K562 (cell line): ENCODE measurements around the gene ASB7. TPM values are rescaled to one million over a fixed set of nuclear protein-coding genes. Genes with fewer than 3 reads are reported as not detected.

ENCODE experiments used
- ATF7 ChIP-seq: fragments of 450-650 bp; IDR thresholded peaks from 2 replicates; pipeline ENCODE4 v1.7.1; 2014; ENCODE audit warnings: mild to moderate bottlenecking, moderate library complexity
- BCLAF1 ChIP-seq, 2 experiments: fragments of 450-650 bp in 1 of 2; IDR thresholded peaks; 2 replicates each; pipeline ENCODE4 v1.6.1; 2011 to 2017; ENCODE audit warnings: low read depth in 2 of 2, antibody characterized with exemption in 1 of 2, borderline replicate concordance in 1 of 2, low read length in 1 of 2, mild to moderate bottlenecking in 1 of 2, mixed read lengths in 1 of 2; ENCODE audit not compliant: control insufficient read depth in 1 of 2
- E2F1 ChIP-seq: sonication (generic); formaldehyde crosslinking; IDR thresholded peaks from 2 replicates; pipeline ENCODE4 v1.8.1; 2023; ENCODE audit warnings: mild to moderate bottlenecking, missing genetic modification reagents, moderate library complexity
- EGR1 ChIP-seq: fragments of 450-650 bp; conservative IDR thresholded peaks from 2 replicates; pipeline ENCODE4 v1.6.1; 2017; ENCODE audit warnings: mild to moderate bottlenecking
- NR2C2 ChIP-seq, 2 experiments: fragments of 200-800 bp in 1 of 2; sonication (Bioruptor generic) in 1 of 2; sonication (generic) in 1 of 2; formaldehyde crosslinking in 1 of 2; IDR thresholded peaks; 2 replicates each; pipeline versions ENCODE4 v1.6.1 to v1.8.0; 2016 to 2022; ENCODE audit warnings: mild to moderate bottlenecking in 1 of 2, missing compliant biosample characterization in 1 of 2, missing genetic modification characterization in 1 of 2, missing genetic modification reagents in 1 of 2
- POLR2A ChIP-seq: fragments of 450-650 bp; conservative IDR thresholded peaks from 2 replicates; pipeline ENCODE4 v1.6.1; 2016
- POU5F1 ChIP-seq: fragments of 150-350 bp; IDR thresholded peaks from 2 replicates; pipeline ENCODE4 v1.6.1; 2014; ENCODE audit warnings: borderline replicate concordance, low read length, low read depth, mild to moderate bottlenecking; ENCODE audit not compliant: partially characterized antibody
- ZNF561 ChIP-seq: fragments of 450-650 bp; formaldehyde crosslinking; conservative IDR thresholded peaks from 2 replicates; pipeline ENCODE4 v1.4.0; 2020; ENCODE audit warnings: mild to moderate bottlenecking, moderate library complexity
- polyA plus RNA-seq, 8 experiments: library from polyadenylated mRNA; depleted of rRNA in 4 of 8; stranded (reverse) in 5 of 8; unstranded in 3 of 8; fragments of >200 nt; fragmentation: Nextera tagmentation in 2 of 8; fragmentation: Illumina TruSeq in 1 of 8; extraction: Ambion mirVana in 2 of 8; extraction: Trizol in 1 of 8; gene quantifications; 2 replicates each; pipeline versions ENCODE4 v1.2.1 to v1.2.3, GENCODE V29; 2011 to 2014; ENCODE audit warnings: inconsistent platforms in 1 of 8, missing spikeins in 1 of 8
- total RNA-seq, 7 experiments: library from RNA; depleted of rRNA in 6 of 7; stranded (reverse); fragments of >200 nt in 6 of 7; fragmentation: Illumina TruSeq in 2 of 7; extraction: Trizol in 2 of 7; gene quantifications; 2 replicates each; pipeline versions ENCODE4 v1.2.1 to v1.2.3, GENCODE V29; 2011 to 2021; ENCODE audit warnings: low replicate concordance in 1 of 7
- TF ChIP-seq, protein P1 (sequence below): fragments of 250-450 bp; sonication (Bioruptor Pico); IDR thresholded peaks from 2 replicates; pipeline ENCODE4 v1.4.0; 2020
- TF ChIP-seq, protein P2 (sequence below): sonication (generic); formaldehyde crosslinking; IDR thresholded peaks from 2 replicates; pipeline ENCODE4 v1.9.0; 2022; ENCODE audit warnings: mild to moderate bottlenecking, missing genetic modification reagents
- TF ChIP-seq, protein P3 (sequence below): sonication (generic); formaldehyde crosslinking; IDR thresholded peaks from 2 replicates; pipeline ENCODE4 v1.8.0; 2022; ENCODE audit warnings: missing genetic modification reagents, mild to moderate bottlenecking, borderline replicate concordance

Gene ASB7
- total and polyA plus RNA-seq, 9 of the 15 experiments (the other 6 are each of a cell fraction or from before 2014, with no cell fraction given) = 1.8 to 10.1 (median 6.8) TPM

- TF ChIP-seq, protein P1, sequence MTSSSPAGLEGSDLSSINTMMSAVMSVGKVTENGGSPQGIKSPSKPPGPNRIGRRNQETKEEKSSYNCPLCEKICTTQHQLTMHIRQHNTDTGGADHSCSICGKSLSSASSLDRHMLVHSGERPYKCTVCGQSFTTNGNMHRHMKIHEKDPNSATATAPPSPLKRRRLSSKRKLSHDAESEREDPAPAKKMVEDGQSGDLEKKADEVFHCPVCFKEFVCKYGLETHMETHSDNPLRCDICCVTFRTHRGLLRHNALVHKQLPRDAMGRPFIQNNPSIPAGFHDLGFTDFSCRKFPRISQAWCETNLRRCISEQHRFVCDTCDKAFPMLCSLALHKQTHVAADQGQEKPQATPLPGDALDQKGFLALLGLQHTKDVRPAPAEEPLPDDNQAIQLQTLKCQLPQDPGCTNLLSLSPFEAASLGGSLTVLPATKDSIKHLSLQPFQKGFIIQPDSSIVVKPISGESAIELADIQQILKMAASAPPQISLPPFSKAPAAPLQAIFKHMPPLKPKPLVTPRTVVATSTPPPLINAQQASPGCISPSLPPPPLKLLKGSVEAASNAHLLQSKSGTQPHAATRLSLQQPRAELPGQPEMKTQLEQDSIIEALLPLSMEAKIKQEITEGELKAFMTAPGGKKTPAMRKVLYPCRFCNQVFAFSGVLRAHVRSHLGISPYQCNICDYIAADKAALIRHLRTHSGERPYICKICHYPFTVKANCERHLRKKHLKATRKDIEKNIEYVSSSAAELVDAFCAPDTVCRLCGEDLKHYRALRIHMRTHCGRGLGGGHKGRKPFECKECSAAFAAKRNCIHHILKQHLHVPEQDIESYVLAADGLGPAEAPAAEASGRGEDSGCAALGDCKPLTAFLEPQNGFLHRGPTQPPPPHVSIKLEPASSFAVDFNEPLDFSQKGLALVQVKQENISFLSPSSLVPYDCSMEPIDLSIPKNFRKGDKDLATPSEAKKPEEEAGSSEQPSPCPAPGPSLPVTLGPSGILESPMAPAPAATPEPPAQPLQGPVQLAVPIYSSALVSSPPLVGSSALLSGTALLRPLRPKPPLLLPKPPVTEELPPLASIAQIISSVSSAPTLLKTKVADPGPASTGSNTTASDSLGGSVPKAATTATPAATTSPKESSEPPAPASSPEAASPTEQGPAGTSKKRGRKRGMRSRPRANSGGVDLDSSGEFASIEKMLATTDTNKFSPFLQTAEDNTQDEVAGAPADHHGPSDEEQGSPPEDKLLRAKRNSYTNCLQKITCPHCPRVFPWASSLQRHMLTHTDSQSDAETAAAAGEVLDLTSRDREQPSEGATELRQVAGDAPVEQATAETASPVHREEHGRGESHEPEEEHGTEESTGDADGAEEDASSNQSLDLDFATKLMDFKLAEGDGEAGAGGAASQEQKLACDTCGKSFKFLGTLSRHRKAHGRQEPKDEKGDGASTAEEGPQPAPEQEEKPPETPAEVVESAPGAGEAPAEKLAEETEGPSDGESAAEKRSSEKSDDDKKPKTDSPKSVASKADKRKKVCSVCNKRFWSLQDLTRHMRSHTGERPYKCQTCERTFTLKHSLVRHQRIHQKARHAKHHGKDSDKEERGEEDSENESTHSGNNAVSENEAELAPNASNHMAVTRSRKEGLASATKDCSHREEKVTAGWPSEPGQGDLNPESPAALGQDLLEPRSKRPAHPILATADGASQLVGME (CRISPR knock-in tag) = peak; percentile 72; the same call in 1 of the 2 replicates
- TF ChIP-seq, protein P2, sequence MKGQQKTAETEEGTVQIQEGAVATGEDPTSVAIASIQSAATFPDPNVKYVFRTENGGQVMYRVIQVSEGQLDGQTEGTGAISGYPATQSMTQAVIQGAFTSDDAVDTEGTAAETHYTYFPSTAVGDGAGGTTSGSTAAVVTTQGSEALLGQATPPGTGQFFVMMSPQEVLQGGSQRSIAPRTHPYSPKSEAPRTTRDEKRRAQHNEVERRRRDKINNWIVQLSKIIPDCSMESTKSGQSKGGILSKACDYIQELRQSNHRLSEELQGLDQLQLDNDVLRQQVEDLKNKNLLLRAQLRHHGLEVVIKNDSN (CRISPR knock-in tag) = peak; percentile 11; the same call in 1 of the 2 replicates
- TF ChIP-seq ZNF561 (no peak), ATF7 (peak; percentile 79; the same call in 1 of the 2 replicates), POU5F1 (peak; percentile 93), EGR1 (peak; percentile 78), BCLAF1 (IDR thresholded peaks at IDR 0.05; ENCODE audit: borderline replicate concordance in 1 of 2, control insufficient read depth in 1 of 2, low read depth in 2 of 2, low read length in 1 of 2) (no peak), POLR2A (peak; percentile 79), NR2C2 (CRISPR knock-in tag; IDR thresholded peaks at IDR 0.05) (0 out of 2 replicates have a peak, but pooled peaks have one; percentile 53), NR2C2 (tag; IDR thresholded peaks at IDR 0.05) (peak; percentile 97), E2F1 (CRISPR knock-in tag) (no peak)
- TF ChIP-seq, protein P3, sequence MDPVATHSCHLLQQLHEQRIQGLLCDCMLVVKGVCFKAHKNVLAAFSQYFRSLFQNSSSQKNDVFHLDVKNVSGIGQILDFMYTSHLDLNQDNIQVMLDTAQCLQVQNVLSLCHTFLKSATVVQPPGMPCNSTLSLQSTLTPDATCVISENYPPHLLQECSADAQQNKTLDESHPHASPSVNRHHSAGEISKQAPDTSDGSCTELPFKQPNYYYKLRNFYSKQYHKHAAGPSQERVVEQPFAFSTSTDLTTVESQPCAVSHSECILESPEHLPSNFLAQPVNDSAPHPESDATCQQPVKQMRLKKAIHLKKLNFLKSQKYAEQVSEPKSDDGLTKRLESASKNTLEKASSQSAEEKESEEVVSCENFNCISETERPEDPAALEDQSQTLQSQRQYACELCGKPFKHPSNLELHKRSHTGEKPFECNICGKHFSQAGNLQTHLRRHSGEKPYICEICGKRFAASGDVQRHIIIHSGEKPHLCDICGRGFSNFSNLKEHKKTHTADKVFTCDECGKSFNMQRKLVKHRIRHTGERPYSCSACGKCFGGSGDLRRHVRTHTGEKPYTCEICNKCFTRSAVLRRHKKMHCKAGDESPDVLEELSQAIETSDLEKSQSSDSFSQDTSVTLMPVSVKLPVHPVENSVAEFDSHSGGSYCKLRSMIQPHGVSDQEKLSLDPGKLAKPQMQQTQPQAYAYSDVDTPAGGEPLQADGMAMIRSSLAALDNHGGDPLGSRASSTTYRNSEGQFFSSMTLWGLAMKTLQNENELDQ = no peak
Observed at GRCh38 chr15:100602064-100602822, at the start of gene ASB7, which contains the start of gene LINS1 (continued).
